ENCODE results near the gene PTH2. TPM values are rescaled to one million over a fixed set of nuclear protein-coding genes. Genes with fewer than 3 reads are reported as not detected.
A peak's percentile ranks its signal among the peaks of the same experiment; 100 is the strongest.
"Not testable (repeated sequence)": the region's sequence is repeated elsewhere in the genome, so short reads cannot be mapped to it uniquely, and the experiment has no call there.

Gene PTH2
- total and polyA plus RNA-seq, 9 donors, result 0.28 TPM; not detected in 8

DNA sequence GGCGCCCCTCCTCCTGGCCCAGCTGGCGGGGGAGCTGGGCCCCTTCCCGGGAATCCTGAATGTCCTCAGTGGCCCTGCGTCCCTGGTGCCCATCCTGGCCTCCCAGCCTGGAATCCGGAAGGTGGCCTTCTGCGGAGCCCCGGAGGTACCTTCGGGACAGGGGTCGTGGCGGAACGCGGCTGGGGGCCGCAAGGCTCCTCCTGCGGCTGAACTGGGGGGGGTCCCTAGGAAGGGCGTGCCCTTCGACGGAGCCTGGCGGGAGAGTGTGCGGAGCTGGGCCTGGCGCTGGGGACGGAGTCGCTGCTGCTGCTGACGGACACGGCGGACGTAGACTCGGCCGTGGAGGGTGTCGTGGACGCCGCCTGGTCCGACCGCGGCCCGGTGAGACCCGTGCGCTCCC lies 38.4 kb upstream of the PTH2 start:
- H3K27me3 ChIP-seq (ENCODE audit: control insufficient read depth, insufficient read depth, low read length), result no peaks in the 10 kb centered on the region
- H3K36me3 ChIP-seq (ENCODE audit: control insufficient read depth, insufficient read depth, low read length), result peaks cover 44% of the 10 kb centered on the region
- DNase-seq, result no peak
- 97% methylated on average over 31 of the region's 37 CpGs for WGBS (ENCODE audit: insufficient coverage)
- H3K4me3 ChIP-seq (ENCODE audit: low read length), result no peak overlapping the region
- H3K4me1 ChIP-seq (ENCODE audit: control insufficient read depth, insufficient read depth, low read length), result peaks cover 5% of the 10 kb centered on the region
- H3K27ac ChIP-seq (ENCODE audit: low read length), result no peak overlapping the region
- no peaks in the 10 kb centered on the region for H3K9me3 ChIP-seq (replicated peaks; ENCODE audit: control insufficient read depth, low read depth, low read length)

DNA sequence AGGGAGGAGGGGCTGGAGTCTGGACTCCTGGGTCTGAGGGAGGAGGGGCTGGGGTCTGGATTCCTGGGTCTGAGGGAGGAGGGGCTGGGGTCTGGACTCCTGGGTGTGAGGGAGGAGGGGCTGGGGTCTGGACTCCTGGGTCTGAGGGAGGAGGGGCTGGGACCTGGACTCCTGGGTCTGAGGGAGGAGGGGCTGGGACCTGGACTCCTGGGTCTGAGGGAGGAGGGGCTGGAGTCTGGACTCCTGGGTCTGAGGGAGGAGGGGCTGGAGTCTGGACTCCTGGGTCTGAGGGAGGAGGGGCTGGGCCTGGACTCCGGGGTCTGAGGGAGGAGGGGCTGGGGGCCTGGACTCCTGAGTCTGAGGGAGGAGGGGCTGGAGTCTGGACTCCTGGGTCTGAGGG lies 37.9 kb upstream of the PTH2 start:
- not testable (repeated sequence) for H3K4me3 ChIP-seq (ENCODE audit: low read length); H3K27ac ChIP-seq (ENCODE audit: low read length); H3K27me3 ChIP-seq (ENCODE audit: control insufficient read depth, insufficient read depth, low read length); H3K4me1 ChIP-seq (ENCODE audit: control insufficient read depth, insufficient read depth, low read length); DNase-seq; H3K9me3 ChIP-seq (replicated peaks; ENCODE audit: control insufficient read depth, low read depth, low read length)
- WGBS (ENCODE audit: insufficient coverage), result 100% methylated on average over 1 of the region's 1 CpG
- H3K36me3 ChIP-seq (ENCODE audit: control insufficient read depth, insufficient read depth, low read length), result peaks cover 41% of the 10 kb centered on the region

DNA sequence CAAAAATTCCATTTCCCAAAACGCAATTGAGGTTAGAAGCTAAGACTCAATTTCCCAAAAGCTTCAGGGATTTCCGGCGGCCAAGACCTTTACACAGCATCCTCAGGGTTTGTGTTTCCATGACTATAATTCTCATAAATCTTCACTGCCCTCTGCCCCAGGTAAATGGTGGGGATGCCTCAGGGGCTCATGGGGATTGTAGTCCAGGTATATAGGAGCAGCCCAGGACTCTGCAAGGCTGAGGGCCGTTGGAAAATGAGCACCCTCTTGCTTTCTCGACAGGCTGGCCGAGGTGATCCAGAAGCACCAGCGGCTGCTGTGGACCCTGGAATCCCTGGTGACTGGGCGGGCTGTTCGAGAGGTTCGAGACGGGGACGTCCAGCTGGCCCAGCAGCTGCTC lies 36.1 kb upstream of the PTH2 start:
- Histone ChIP-seq H3K4me1 (ENCODE audit: control insufficient read depth, insufficient read depth, low read length) (peaks cover 14% of the 10 kb centered on the region), H3K9me3 (replicated peaks; ENCODE audit: control insufficient read depth, low read depth, low read length) (no peaks in the 10 kb centered on the region), H3K36me3 (ENCODE audit: control insufficient read depth, insufficient read depth, low read length) (peaks cover 27% of the 10 kb centered on the region), H3K27me3 (ENCODE audit: control insufficient read depth, insufficient read depth, low read length) (no peaks in the 10 kb centered on the region), H3K27ac (ENCODE audit: low read length) (no peak overlapping the region), H3K4me3 (ENCODE audit: low read length) (no peak overlapping the region)
- no peak for DNase-seq
- WGBS (ENCODE audit: insufficient coverage), result 81% methylated on average over 9 of the region's 12 CpGs

DNA sequence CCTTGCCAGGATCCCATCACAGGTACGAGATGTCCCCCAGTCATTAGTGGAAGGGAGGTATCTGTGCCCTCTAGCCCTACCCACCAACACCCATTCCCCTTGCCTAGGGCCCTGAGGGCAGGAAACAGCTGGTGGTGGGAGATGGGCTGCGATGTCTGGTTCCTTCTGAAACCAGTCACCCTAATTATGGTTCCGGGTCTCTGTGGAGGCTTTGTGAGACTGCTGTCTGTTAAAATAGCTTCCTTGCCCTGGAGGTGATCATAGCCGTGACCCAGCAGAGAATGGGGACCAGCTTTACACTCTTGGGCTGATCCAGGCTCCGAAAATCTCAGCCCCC lies 35.3 kb upstream of the PTH2 start:
- H3K4me1 ChIP-seq (ENCODE audit: control insufficient read depth, insufficient read depth, low read length), result peaks cover 22% of the 10 kb centered on the region
- H3K9me3 ChIP-seq (replicated peaks; ENCODE audit: control insufficient read depth, low read depth, low read length), result no peaks in the 10 kb centered on the region
- peaks cover 22% of the 10 kb centered on the region for H3K36me3 ChIP-seq (ENCODE audit: control insufficient read depth, insufficient read depth, low read length)
- H3K27me3 ChIP-seq (ENCODE audit: control insufficient read depth, insufficient read depth, low read length), result no peaks in the 10 kb centered on the region
- no peak overlapping the region for H3K4me3 ChIP-seq (ENCODE audit: low read length)
- H3K27ac ChIP-seq (ENCODE audit: low read length), result no peak overlapping the region
- 86% methylated on average over 2 of the region's 5 CpGs for WGBS (ENCODE audit: insufficient coverage)
- no peak for DNase-seq

DNA sequence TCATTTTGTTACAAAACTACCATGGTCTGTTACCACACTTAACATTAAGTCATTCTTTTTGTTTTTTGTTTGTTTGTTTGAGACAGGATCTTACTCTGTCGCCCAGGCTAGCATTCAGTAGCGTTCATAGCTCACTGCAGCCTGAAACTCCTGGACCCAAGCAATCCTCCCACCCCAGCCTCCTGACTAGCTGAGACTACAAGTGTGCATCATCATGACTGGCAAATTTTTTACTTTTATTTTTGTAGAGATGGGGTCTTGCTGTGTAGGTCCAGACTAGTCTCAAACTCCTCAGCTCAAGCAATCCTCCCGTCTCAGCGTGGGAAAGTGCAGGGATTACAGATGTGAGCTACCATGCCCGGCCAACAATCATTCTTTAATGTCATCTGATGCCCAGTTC lies 33.1 kb upstream of the PTH2 start:
- Histone ChIP-seq H3K4me3 (ENCODE audit: low read length) (no peak overlapping the region), H3K36me3 (ENCODE audit: control insufficient read depth, insufficient read depth, low read length) (peaks cover 17% of the 10 kb centered on the region), H3K9me3 (replicated peaks; ENCODE audit: control insufficient read depth, low read depth, low read length) (no peaks in the 10 kb centered on the region), H3K4me1 (ENCODE audit: control insufficient read depth, insufficient read depth, low read length) (peaks cover 27% of the 10 kb centered on the region), H3K27me3 (ENCODE audit: control insufficient read depth, insufficient read depth, low read length) (no peaks in the 10 kb centered on the region), H3K27ac (ENCODE audit: low read length) (peak overlapping the region; percentile 88)
- peak; percentile 61 for DNase-seq
- WGBS (ENCODE audit: insufficient coverage), result 49% methylated on average over 3 of the region's 5 CpGs

DNA sequence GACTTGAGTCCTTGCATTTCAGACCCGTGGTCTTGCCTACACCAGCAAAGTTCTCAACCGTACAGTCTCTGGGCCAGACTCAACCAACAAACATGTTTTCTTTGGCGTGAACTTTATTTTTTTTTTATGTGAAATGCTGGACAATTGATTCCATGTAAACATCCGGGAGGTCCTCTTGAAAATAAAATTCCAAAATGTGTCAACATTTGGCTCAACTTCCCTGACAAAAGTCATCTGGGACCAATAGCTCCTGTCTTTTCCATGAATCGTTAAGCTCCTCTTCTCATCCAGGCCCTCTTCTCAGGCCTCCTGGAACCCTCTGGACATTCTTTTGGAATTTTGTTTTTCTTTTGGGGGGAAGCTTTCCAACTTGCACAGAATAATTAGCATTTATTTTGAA lies 32.5 kb upstream of the PTH2 start:
- H3K4me1 ChIP-seq (ENCODE audit: control insufficient read depth, insufficient read depth, low read length), result peaks cover 27% of the 10 kb centered on the region
- peak; percentile 96 for DNase-seq

DNA sequence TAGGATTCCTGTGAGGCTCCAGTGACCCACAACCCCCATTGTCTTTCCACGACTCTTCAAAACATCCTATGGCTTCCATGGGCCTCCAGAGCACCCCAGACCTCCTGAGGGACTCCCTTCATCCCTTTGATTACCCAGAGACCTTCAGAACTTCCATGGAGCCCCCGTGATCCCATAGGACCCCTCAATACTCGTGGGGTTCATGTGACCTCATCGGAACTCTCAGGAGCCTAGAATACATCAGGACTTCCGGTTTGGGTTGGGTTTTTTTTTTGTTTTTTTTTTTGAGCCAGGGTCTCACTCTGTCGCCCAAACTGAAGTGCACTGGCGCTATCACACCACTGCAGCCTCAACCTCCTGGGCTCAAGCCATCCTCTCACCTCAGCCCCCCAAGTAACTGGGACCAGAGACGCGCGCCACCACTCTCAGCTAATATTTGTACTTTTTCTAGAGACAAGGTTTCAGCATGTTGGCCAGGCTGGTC lies 30.6 kb upstream of the PTH2 start:
- peaks cover 32% of the 10 kb centered on the region for H3K4me1 ChIP-seq (ENCODE audit: control insufficient read depth, insufficient read depth, low read length)
- H3K27me3 ChIP-seq (ENCODE audit: control insufficient read depth, insufficient read depth, low read length), result no peaks in the 10 kb centered on the region
- 64% methylated on average over 5 of the region's 10 CpGs for WGBS (ENCODE audit: insufficient coverage)
- H3K9me3 ChIP-seq (replicated peaks; ENCODE audit: control insufficient read depth, low read depth, low read length), result no peaks in the 10 kb centered on the region
- H3K27ac ChIP-seq (ENCODE audit: low read length), result peak overlapping the region; percentile 98
- H3K4me3 ChIP-seq (ENCODE audit: low read length), result peak overlapping the region; percentile 74
- peaks cover 15% of the 10 kb centered on the region for H3K36me3 ChIP-seq (ENCODE audit: control insufficient read depth, insufficient read depth, low read length)
- DNase-seq, result no peak

More for the DNA sequence above, 32.5 kb upstream of the PTH2 start:
- H3K27me3 ChIP-seq (ENCODE audit: control insufficient read depth, insufficient read depth, low read length), result no peaks in the 10 kb centered on the region
- WGBS (ENCODE audit: insufficient coverage), result 0% methylated on average over 1 of the region's 5 CpGs
- peaks cover 16% of the 10 kb centered on the region for H3K36me3 ChIP-seq (ENCODE audit: control insufficient read depth, insufficient read depth, low read length)
- peak overlapping the region; percentile 88 for H3K27ac ChIP-seq (ENCODE audit: low read length)
- no peak overlapping the region for H3K4me3 ChIP-seq (ENCODE audit: low read length)
- no peaks in the 10 kb centered on the region for H3K9me3 ChIP-seq (replicated peaks; ENCODE audit: control insufficient read depth, low read depth, low read length)

DNA sequence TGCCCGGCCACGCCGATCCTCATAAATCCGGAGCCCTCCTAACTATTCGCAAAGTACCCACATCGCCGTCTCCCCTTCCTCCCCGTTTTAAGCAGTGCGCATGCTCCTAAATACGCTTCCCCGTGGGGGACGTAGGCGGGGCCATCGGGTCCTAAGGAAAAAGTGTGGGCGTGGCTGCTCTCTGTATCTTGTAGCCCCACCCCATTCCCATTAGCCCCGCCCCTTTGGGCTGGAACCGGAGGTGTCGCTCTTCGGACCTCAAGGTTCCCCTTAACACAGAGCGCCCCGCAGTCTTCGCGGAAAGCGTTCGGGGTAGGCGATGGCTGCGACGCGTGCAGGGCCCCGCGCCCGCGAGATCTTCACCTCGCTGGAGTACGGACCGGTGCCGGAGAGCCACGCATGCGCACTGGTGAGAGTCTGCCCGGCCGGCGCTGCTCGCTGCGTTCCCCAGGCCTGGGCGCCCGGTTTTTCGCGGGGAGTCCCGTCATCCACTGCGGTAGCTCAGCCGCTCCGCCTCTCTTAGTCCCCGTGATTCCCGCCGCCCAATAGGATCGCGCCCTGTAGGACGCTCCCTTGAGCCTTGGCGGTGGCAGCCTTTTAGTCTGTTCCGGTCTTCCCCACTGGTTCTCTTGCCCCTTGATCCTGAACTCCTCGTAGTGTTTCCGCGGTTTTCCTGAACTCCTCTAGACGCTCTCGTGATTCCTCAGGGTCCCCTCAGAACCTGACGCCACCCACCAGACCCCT lies 29.9 kb upstream of the PTH2 start, which contains the start of gene ALDH16A1:
ALDH16A1 (plus strand) TSS at position 213 of the 744 bp plus-strand sequence; CDS start at position 320, 107 bp downstream.
- no peaks in the 10 kb centered on the region for H3K9me3 ChIP-seq (replicated peaks; ENCODE audit: control insufficient read depth, low read depth, low read length)
- no peaks in the 10 kb centered on the region for H3K27me3 ChIP-seq (ENCODE audit: control insufficient read depth, insufficient read depth, low read length)
- peak; percentile 99 for DNase-seq
- 0% methylated on average over 63 of the region's 66 CpGs for WGBS (ENCODE audit: insufficient coverage)
- H3K4me3 ChIP-seq (ENCODE audit: low read length), result peak within 1 kb of the TSS; percentile 74
- H3K27ac ChIP-seq (ENCODE audit: low read length), result peak within 1 kb of the TSS; percentile 98
- peaks cover 38% of the 10 kb centered on the region for H3K4me1 ChIP-seq (ENCODE audit: control insufficient read depth, insufficient read depth, low read length)
- peaks cover 21% of the 10 kb centered on the region for H3K36me3 ChIP-seq (ENCODE audit: control insufficient read depth, insufficient read depth, low read length)

DNA sequence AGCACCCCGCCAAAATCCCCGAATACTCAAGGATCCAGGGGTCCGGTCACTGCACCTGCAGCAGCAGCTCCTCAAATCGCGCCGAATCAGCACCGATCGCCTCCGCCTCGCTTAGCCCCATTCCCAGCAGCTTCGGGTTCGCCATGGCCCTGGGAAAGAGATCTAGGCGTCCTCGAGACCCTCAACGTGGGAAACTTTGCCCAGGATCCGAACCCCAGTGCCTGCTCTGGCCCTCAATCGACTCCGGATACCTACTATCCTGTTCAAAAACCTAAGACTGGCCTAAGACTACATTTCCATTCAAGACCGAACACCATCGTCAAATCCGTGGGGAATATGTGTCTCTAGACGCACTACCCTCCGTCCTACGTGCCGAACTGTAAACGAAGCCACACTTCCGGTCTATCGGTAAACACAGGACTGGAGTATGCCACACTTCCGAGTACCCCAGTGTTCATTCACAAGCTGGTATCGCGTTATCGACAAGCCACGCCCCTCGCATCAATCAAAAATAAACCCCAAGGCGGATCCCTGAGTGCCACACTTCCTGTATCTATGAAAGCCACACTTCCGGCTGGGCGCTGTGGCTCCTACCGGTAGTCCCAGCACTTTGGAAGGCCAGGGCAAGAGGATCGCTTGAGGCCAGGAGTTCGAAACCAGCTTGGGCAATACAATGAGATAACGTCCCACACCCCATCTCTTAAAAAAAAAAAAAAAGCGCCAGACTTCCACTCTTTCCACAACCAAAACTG lies 28.4 kb upstream of the PTH2 start, which contains the start of gene PIH1D1:
PIH1D1 (minus strand) TSS at position 385 of the 752 bp plus-strand sequence; CDS start at position 145, 240 bp downstream.
- Histone ChIP-seq H3K4me3 (ENCODE audit: low read length) (peak within 1 kb of the TSS; percentile 91), H3K9me3 (replicated peaks; ENCODE audit: control insufficient read depth, low read depth, low read length) (no peaks in the 10 kb centered on the region), H3K27ac (ENCODE audit: low read length) (peak within 1 kb of the TSS; percentile 98), H3K36me3 (ENCODE audit: control insufficient read depth, insufficient read depth, low read length) (peaks cover 37% of the 10 kb centered on the region), H3K4me1 (ENCODE audit: control insufficient read depth, insufficient read depth, low read length) (peaks cover 43% of the 10 kb centered on the region), H3K27me3 (ENCODE audit: control insufficient read depth, insufficient read depth, low read length) (no peaks in the 10 kb centered on the region)
- peak; percentile 99 for DNase-seq
- 1% methylated on average over 38 of the region's 42 CpGs for WGBS (ENCODE audit: insufficient coverage)

DNA sequence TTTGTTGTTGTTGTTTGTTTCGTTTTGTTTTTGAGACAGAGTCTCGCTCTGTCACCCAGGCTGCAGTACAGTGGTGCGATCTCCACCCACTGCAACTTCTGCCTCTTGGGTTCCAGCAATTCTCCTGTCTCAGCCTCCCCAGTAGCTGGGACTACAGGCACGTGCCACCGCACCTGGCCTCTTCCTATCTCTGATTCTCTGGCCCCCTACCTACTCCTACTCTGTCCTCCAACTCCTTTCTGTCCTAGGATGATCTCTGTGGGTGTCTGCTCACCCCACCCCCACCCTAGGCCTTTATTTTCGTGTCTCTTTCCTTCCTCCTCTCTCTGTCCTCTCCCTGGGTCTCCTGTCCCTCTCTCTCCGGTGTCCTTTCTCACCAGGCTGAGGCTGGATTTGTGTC lies 27.2 kb upstream of the PTH2 start:
- H3K9me3 ChIP-seq (replicated peaks; ENCODE audit: control insufficient read depth, low read depth, low read length), result no peaks in the 10 kb centered on the region
- H3K4me3 ChIP-seq (ENCODE audit: low read length), result no peak overlapping the region
- H3K36me3 ChIP-seq (ENCODE audit: control insufficient read depth, insufficient read depth, low read length), result peaks cover 45% of the 10 kb centered on the region
- WGBS (ENCODE audit: insufficient coverage), result 86% methylated on average over 5 of the region's 7 CpGs
- peaks cover 37% of the 10 kb centered on the region for H3K4me1 ChIP-seq (ENCODE audit: control insufficient read depth, insufficient read depth, low read length)
- no peaks in the 10 kb centered on the region for H3K27me3 ChIP-seq (ENCODE audit: control insufficient read depth, insufficient read depth, low read length)
- DNase-seq, result no peak
- H3K27ac ChIP-seq (ENCODE audit: low read length), result no peak overlapping the region
